GM21786 (cell line): ENCODE data around the gene ZNF418.
"Not testable (repeated sequence)": the region's sequence is repeated elsewhere in the genome, so short reads cannot be mapped to it uniquely, and the experiment has no call there.

Experiments used
- ATAC-seq: cut with Tn5 transposase; IDR thresholded peaks from one replicate; pipeline ENCODE4 v1.9.1; 2021; ENCODE audit not compliant: unreplicated experiment

ZNF418 gene

DNA sequence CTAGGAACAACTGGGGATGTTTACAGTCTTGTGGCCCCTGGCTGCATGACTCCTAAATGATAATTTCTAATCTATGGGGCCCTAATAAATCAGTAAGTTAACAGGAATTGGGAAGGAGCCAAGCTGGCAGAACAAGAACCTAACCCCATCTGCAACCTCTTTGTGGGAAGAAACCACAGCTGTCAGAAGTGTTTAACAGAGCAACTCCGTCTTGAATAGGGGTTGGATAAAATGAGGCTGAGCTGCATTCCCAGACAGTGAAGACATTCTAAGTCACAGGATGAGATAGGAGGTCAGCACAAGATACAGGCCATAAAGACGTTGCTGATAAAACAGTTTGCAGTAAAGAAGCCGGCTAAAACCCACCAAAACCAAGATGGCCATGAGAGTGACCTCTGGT is 44.5 kb downstream of the ZNF418 start:
- not testable (repeated sequence) for ATAC-seq

DNA sequence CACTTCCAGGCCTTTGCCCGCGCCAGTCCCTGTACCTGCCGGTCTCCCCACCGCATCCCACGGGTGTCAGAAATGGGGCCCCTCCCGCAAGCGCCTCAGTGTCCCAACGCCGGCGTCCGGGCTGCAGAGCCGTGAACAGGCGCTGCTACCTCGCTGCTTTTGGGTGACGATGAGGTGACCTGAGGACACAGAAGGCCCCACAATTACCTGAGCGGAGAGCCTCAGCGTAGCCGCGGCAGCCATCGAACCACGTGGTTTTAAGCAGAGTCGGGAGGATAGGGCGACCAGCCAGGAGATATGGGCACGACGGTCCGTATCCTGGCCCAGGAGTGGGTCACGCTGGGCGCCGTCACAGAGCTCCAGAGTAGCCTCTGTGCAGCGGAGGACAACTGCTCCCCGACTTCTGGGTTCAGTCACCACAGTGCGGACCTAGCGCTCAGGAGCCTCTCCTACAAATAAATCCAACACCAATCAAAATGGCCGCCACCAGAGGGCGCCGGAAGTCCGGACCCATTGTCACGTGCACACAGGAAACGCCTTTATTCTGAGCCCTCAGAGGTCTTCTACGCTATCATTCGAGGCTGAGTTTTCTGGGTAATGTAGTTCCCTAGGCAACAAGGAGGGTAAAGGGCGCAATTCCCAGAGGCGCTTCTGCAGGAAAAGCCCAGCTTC is 46.5 kb downstream of the ZNF418 start, which contains the start of gene ZNF814:
Gene ZNF814 (minus strand): TSS at position 478 of the 672 bp plus-strand sequence. CDS start 235 bp downstream, at position 243.
- peak; percentile 91 for ATAC-seq

DNA sequence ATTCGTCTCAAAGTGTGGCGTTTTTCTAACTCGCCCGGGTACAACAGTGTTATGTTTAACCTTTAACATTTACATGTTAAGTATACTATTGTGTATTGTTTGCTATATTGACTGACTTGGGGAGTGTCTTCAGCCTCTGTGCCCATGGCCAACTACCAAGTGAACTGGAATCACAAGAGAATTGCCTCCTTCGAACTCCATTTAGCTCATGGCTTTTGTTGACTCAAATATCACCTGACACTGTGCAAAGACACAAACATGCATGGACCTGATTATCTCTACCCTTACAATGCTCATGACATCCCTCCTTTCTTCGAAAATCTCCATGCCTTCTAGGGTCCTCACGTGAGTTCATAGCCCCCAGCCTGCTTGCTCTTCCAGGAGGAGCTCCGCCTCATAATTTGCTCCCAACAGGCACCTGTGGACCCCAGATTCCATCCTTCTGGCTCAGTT is 47.1 kb downstream of the ZNF418 start:
- ATAC-seq, result no peak

DNA sequence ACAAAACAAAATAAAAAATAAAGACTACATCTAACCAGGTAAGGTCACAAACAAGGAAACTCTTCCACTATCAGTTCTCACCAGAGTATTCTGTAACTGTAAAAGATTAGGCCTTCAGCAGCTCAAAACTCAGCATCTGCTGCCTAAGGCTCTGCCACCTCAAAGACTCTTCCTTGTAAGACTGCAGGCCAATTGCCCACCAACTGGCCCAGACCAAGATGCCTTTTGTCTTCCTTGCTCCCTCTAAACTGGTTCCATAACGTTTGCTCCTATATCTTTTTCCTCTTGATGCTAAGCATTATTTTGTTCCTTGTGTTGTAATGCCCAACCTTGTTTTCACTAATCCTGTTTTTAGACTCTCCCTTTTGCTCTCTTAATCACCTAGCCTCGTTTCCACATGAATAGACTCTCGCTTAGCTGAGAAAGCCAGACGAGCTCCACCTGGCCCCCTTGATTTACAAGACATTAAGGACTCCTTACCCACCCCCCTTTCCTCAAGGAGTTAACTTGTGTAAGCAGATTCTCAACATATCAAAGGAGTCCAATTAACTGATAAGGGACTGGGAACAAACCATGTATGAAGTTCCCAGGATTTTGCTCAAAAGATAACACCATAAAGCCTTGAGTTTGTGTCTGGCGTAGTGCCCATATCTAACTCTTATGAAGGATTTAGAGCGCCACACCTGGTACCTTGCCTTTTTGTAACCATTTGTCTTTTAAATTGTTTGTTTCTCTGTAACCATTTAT is 47.8 kb downstream of the ZNF418 start:
- no peak for ATAC-seq

DNA sequence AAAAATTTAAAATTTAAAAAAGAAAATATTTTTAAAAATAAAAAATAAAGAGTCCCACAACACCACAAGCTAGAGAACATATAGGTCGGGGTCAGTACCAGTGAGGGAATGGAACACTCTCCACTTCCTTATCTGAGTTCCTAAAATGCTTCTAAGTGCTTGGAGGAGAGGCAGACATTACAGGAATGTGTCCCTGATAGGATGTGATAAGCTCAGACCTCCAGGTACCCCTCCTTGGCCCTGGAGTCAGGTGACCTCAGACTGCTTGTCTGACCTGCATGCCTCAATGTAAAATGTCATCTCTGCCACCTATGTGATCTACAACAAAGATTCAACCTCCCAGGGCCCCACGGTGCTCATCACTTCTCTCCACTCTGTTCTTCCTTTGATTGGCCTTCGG is 49.2 kb downstream of the ZNF418 start:
- ATAC-seq, result no peak

DNA sequence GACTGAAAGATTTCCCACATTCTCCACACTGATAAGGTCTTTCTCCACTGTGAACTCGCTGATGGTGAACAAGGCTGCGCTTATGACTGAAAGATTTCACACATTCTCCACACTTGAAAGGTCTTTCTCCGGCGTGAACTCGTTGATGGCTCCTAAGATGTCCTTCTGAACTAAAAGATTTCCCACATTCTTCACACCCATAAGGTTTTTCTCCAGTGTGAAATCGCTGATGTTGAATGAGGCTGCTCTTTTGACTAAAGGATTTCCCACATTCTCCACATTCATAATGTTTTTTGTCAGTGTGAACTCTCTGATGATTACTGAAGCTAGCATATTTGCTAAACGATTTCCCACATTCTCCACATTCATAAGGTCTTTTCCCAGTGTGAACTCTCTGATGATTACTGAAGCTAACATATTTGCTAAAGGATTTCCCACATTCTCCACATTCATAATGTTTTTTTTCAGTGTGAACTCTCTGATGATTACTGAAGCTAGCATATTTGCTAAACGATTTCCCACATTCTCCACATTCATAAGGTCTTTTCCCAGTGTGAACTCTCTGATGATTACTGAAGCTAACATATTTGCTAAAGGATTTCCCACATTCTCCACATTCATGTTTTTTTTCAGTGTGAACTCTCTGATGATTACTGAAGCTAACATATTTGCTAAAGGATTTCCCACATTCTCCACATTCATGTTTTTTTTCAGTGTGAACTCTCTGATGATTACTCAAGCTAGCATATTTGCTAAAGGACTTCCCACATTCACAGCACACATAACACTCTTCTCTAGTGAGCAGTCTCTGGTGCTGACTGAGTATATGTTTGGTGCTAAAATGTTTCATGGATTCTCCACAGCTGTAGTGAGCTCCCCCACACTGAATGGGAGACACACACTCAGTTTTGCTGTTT is 61.1 kb downstream of the ZNF418 start:
- ATAC-seq, result not testable (repeated sequence)

DNA sequence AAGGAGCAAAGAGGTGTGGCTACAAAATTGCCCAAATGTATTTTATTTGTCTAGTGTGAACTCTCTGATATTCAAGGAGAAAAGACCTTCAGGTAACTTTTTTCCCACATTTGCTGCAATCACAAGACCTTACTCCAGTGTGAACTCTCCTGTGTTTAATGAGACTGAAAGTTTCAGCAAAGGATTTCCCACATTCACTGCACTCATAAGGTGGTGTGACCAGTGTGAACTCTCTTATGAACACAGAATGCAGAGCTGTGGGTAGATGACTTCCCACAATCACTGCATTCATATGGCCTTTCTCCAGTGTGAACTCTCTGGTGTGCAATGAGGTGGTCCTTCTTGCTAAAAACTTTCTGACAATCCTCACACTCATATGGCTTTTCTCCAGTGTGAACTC is 62.8 kb downstream of the ZNF418 start:
- ATAC-seq, result no peak
